Daoy (cell line): ENCODE results near the gene SACS. TPM values are rescaled to one million over a fixed set of nuclear protein-coding genes. Genes with fewer than 3 reads are reported as not detected.
"Not testable (repeated sequence)": the region's sequence is repeated elsewhere in the genome, so short reads cannot be mapped to it uniquely, and the experiment has no call there.

ENCODE experiments used
- DNase-seq: peaks from one replicate; pipeline ENCODE4 v3.0.0-alpha.2; 2015; ENCODE audit warnings: low read depth
- total RNA-seq: library from RNA; depleted of rRNA; stranded (reverse); fragments of >200 nt; shearing (Covaris generic); gene quantifications from 2 replicates; pipeline ENCODE4 v1.2.3, GENCODE V29; 2014

SACS gene
- total RNA-seq, 1 experiment from 2014 or later, result 52.7 TPM

- no peak for DNase-seq
Observed at GRCh38 chr13:23418776-23419683, 14.5 kb downstream of the SACS start.

DNA sequence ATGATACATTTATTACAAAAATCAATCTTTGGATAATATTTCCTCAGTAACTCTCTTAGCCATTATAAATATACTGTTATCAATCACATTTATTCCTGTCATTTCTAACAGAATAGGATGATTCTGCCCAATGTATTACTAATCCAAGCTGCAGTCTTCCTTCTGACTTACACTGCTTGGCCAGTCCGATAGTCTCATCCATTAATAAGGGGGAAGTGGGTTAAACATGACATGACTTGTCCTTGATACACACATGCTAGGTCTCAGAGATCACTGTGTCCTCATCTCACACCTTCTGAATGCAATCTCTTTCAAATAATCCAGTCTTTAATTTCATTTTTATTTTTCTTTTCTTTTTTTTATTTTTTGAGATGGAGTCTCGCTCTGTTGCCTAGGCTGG is 18.8 kb downstream of the SACS start:
- no peak for DNase-seq

GRCh38 chr13:23411706-23412105 is 21.8 kb downstream of the SACS start:
- DNase-seq, result no peak

DNA sequence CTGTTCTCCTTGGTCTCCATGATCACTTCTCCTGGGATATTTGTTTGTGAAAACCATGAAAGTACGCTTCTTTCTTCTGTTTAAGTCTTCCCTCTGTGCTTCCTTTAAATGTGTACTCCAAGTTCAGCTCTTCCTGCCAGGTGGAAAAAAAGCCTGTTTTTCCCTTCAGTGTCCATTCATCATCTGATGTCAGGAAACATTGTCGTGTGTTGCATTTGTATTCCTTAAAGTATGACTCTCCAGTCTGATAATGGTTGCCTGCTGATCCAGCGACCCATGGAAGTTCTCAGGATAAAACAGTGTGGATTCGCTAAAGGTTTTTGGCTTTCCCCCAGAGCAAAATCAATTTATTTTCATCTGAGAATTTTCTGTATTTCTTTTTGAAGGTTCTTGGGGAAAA is 22.3 kb downstream of the SACS start:
- DNase-seq, result no peak

GRCh38 chr13:23408026-23408425 is 25.5 kb downstream of the SACS start:
- no peak for DNase-seq

GRCh38 chr13:23401156-23401555 is 32.3 kb downstream of the SACS start:
- not testable (repeated sequence) for DNase-seq

- no peak for DNase-seq
Observed at GRCh38 chr13:23399347-23399746, 34.2 kb downstream of the SACS start.

GRCh38 chr13:23394821-23395220 is 38.7 kb downstream of the SACS start:
- no peak for DNase-seq

DNA sequence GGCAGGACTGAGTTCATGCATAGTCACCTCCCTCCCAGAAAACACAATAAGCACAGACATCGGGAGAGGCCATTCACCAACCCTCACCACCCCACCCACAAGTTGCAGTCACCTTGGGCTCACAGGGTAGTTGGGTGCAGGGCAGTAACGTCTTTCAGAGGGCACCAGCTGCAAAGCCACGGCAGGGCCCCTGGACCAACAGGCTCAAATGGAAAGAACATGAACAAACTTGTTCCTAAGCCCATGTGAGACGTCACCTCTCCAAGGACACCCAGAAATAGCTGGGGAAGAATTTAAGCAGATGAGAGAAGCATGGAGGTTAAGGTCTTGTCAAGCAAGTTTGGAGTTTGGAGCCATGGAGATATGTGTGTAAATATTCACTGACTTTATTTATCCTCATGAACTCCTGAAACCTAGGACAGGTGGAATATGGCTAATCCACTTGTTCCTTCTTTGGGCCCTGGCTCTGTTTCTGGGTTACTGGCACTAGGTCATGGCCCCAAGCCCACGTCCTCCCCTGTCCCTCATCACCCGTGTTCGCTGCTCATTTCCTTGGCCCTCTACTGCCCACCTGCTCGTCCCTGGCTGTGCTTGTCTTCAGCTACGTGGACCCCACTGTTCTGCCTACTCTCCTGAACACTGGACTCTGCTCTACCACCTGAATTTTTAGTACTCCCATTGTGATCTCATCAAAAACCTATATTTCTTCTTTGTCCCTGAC is 40.4 kb downstream of the SACS start:
- no peak for DNase-seq

- DNase-seq, result no peak
Observed at GRCh38 chr13:23392313-23392712, 41.2 kb downstream of the SACS start.

- peak; percentile 41 for DNase-seq
Observed at GRCh38 chr13:23391752-23392151, 41.8 kb downstream of the SACS start.

- DNase-seq, result no peak
Observed at GRCh38 chr13:23386533-23386932, 47.0 kb downstream of the SACS start.

DNA sequence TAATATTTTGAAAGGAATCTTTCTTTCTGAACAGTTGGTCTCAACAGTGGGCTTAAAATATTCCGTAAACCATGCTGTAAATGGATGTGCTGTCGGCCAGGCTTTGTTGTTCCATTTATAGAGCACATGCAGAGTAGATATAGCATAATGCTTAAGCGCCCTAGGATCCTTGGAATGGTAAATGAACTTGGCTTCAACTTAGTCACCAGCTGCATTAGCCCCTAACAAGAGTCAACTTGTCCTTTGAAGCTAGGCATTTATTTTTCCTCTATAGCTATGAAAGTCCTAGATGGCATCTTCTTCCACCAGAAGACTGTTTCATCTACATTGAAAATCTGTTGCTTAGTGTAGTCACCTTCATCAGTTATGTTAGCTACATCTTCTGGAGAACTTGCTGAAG is 47.6 kb downstream of the SACS start:
- no peak for DNase-seq

- peak; percentile 51 for DNase-seq
Observed at GRCh38 chr13:23384111-23384510, 49.4 kb downstream of the SACS start.

DNA sequence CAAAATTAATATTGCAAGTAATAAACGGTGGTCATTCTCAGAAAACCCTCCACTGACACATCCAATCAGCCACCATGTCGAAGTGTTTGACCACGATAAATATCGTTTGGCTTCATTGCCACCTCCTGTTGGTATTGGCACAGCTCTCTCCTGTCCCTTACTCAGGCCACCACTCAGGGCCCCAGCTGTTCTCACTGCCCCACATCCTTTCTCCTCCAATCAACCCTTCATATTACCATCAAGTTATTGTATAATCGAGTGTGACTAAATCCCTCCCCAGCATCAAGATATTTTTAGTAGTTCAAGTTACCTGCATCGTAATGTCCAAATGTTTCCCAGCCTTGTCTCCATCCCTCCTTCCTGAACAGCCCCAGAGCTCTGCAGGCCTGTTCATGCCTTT is 50.4 kb downstream of the SACS start:
- no peak for DNase-seq

- DNase-seq, result no peak
Observed at GRCh38 chr13:23381866-23382265, 51.6 kb downstream of the SACS start.

DNA sequence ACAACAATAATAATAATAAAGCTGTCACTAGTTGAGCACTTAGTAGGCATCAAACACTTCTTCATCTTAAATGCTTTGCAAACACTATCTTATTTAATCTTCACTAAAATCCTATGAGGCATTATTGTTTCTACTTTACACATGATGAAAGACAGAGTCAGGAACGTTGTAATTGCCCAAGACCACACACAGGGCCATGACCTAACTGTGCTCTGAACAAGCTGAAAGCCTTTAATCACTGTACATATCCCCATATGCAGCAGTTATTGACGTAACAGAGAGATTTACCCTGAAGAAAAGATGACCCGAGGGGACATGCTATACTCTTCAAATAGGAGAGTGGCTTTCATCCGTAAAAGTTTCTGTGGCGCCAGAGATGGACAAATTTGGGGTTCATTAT is 53.0 kb downstream of the SACS start:
- no peak for DNase-seq

GRCh38 chr13:23377983-23378632 is 55.4 kb downstream of the SACS start:
- DNase-seq, result peak; percentile 85

- DNase-seq, result peak; percentile 29
Observed at GRCh38 chr13:23377579-23377978, 55.9 kb downstream of the SACS start.

GRCh38 chr13:23375001-23375971 is 58.2 kb downstream of the SACS start:
- DNase-seq, result peak; percentile 93

GRCh38 chr13:23372264-23372906 is 61.1 kb downstream of the SACS start:
- DNase-seq, result no peak
